Left renal pelvis (tissue), 4 donors: ENCODE measurements around the gene C3AR1. TPM values are rescaled to one million over a fixed set of nuclear protein-coding genes. Genes with fewer than 3 reads are reported as not detected.

ENCODE experiments used
- DNase-seq, 4 donors: peaks; one replicate each; pipeline ENCODE4 v3.0.0-alpha.2; 2013; ENCODE audit warnings: low read depth in 4 of 4, low spot score in 3 of 4
- polyA plus RNA-seq, 4 donors: library from polyadenylated mRNA; unstranded; fragments of 120-200 nt; gene quantifications; one replicate each; pipeline ENCODE4 v1.2.1, GENCODE V29; 2013; ENCODE audit not compliant: insufficient read length in 4 of 4

Gene C3AR1
- polyA plus RNA-seq, 4 donors: 2.8 to 9.0 (median 3.3) TPM

- DNase-seq: no peak
Measured at GRCh38 chr12:8058506-8058905, 7.7 kb downstream of the C3AR1 start.

- no peak for DNase-seq
Measured at GRCh38 chr12:8057839-8058238, 8.3 kb downstream of the C3AR1 start.

GRCh38 chr12:8057306-8057705, 8.9 kb downstream of the C3AR1 start:
- DNase-seq: no peak

- DNase-seq: no peak
Measured at GRCh38 chr12:8054816-8055215, 11.3 kb downstream of the C3AR1 start.

- DNase-seq: no peak
Measured at GRCh38 chr12:8052679-8053078, 13.5 kb downstream of the C3AR1 start.

- DNase-seq: no peak
Measured at GRCh38 chr12:8050600-8051250, 15.4 kb downstream of the C3AR1 start.

- no peak for DNase-seq
Measured at GRCh38 chr12:8048906-8049305, 17.3 kb downstream of the C3AR1 start.

- DNase-seq: no peak
Measured at GRCh38 chr12:8047842-8048241, 18.3 kb downstream of the C3AR1 start.

GRCh38 chr12:8045952-8046944, 19.9 kb downstream of the C3AR1 start:
- peak in 1 of 4 donors; percentile 36 for DNase-seq

GRCh38 chr12:8040791-8041190, 25.4 kb downstream of the C3AR1 start:
- no peak for DNase-seq

- peak in 1 of 4 donors; percentile 26 for DNase-seq
Measured at GRCh38 chr12:8038659-8039114, 27.5 kb downstream of the C3AR1 start.

- no peak for DNase-seq
Measured at GRCh38 chr12:8037947-8038346, 28.2 kb downstream of the C3AR1 start.

- no peak for DNase-seq
Measured at GRCh38 chr12:8037046-8037663, 29.0 kb downstream of the C3AR1 start.

GRCh38 chr12:8036346-8036745, 29.8 kb downstream of the C3AR1 start:
- no peak for DNase-seq

- DNase-seq: no peak
Measured at GRCh38 chr12:8035440-8036010, 30.6 kb downstream of the C3AR1 start.

- DNase-seq: no peak
Measured at GRCh38 chr12:8034802-8035201, 31.4 kb downstream of the C3AR1 start.

GRCh38 chr12:8033153-8034044, 32.8 kb downstream of the C3AR1 start:
- DNase-seq: peak in 1 of 4 donors; percentile 31

GRCh38 chr12:8032242-8033152, 33.7 kb downstream of the C3AR1 start, which contains the start of gene FOXJ2:
Gene FOXJ2 (plus strand): TSS chr12:8032716. CDS start chr12:8039833, 7,117 bp downstream.
- DNase-seq: peak in 1 of 4 donors; percentile 63

- no peak for DNase-seq
Measured at GRCh38 chr12:8031872-8032241, 34.3 kb downstream of the C3AR1 start.
